SK-N-SH (cell line): ENCODE measurements around the gene DPPA5. TPM values are rescaled to one million over a fixed set of nuclear protein-coding genes. Genes with fewer than 3 reads are reported as not detected.

ENCODE experiments used
- CTCF ChIA-PET: fragments of 300-600, 350-600 bp; formaldehyde crosslinking; extraction: SDS; loops from one replicate; lab custom pipeline; 2021; lab: Yijun Ruan, JAX
- POLR2A ChIA-PET: fragments of 350-600 bp; sonication (Branson Sonifier 250); formaldehyde crosslinking; extraction: SDS; loops from one replicate; lab custom pipeline; 2020; ENCODE audit warnings: antibody characterized with exemption, inconsistent platforms; lab: Yijun Ruan, JAX
- DNase-seq: peaks from one replicate; pipeline ENCODE4 v3.0.0; 2012
- H2AFZ ChIP-seq: fragments of 200-600 bp; sonication (generic); 2 replicates; pipeline ENCODE4 v1.8.1; 2016; ENCODE audit warnings: antibody characterized with exemption, mild to moderate bottlenecking, low read depth
- H3F3A ChIP-seq: fragments of 200-600 bp; sonication (generic); replicated peaks from 2 replicates; pipeline ENCODE3; 2016; ENCODE audit warnings: antibody characterized with exemption, mild to moderate bottlenecking; ENCODE audit not compliant: insufficient read depth
- H3K27ac ChIP-seq, 2 experiments: fragments of 200-500 bp in 1 of 2; fragments of 200-600 bp in 1 of 2; sonication (Bioruptor generic) in 1 of 2; sonication (generic), shearing (Covaris generic) in 1 of 2; 2 replicates each; pipeline versions ENCODE4 v1.5.1 to v1.6.1; 2014 to 2016; ENCODE audit warnings: low read depth in 2 of 2, inconsistent platforms in 1 of 2, low read length in 1 of 2, mild to moderate bottlenecking in 1 of 2, mixed read lengths in 1 of 2
- H3K27me3 ChIP-seq: fragments of 200-600 bp; sonication (generic), shearing (Covaris generic); 2 replicates; pipeline ENCODE4 v1.6.1; 2016; ENCODE audit warnings: mixed run types; ENCODE audit not compliant: insufficient read depth
- H3K36me3 ChIP-seq, 2 experiments: fragments of 200-500 bp in 1 of 2; fragments of 200-600 bp in 1 of 2; sonication (Bioruptor generic) in 1 of 2; sonication (generic) in 1 of 2; replicated peaks in 1 of 2; 2 replicates each; pipeline versions ENCODE3 to v1.5.1; 2014 to 2016; ENCODE audit warnings: low read length in 1 of 2, mild to moderate bottlenecking in 1 of 2; ENCODE audit not compliant: insufficient read depth in 2 of 2, control insufficient read depth in 1 of 2
- H3K4me1 ChIP-seq, 2 experiments: fragments of 200-500 bp in 1 of 2; fragments of 200-600 bp in 1 of 2; sonication (Bioruptor generic) in 1 of 2; sonication (generic), shearing (Covaris generic) in 1 of 2; 2 replicates each; pipeline versions ENCODE4 v1.5.1 to v1.6.1; 2014 to 2016; ENCODE audit warnings: low read depth in 1 of 2, low read length in 1 of 2, mixed run types in 1 of 2; ENCODE audit not compliant: insufficient read depth in 2 of 2, control insufficient read depth in 1 of 2
- H3K4me2 ChIP-seq: fragments of 200-600 bp; sonication (generic), shearing (Covaris generic); 2 replicates; pipeline ENCODE4 v1.6.1; 2017; ENCODE audit warnings: mixed run types
- H3K4me3 ChIP-seq, 2 experiments: fragments of 200-500 bp in 1 of 2; fragments of 200-600 bp in 1 of 2; sonication (Bioruptor generic) in 1 of 2; sonication (generic), shearing (Covaris generic) in 1 of 2; 2 replicates each; pipeline versions ENCODE4 v1.5.1 to v1.8.1; 2014 to 2016; ENCODE audit warnings: low read depth in 2 of 2, inconsistent platforms in 1 of 2, low read length in 1 of 2, mild to moderate bottlenecking in 1 of 2, mixed read lengths in 1 of 2, moderate library complexity in 1 of 2
- H3K79me2 ChIP-seq: fragments of 200-600 bp; sonication (generic); 2 replicates; pipeline ENCODE4 v1.8.1; 2017; ENCODE audit warnings: mild to moderate bottlenecking; ENCODE audit not compliant: insufficient read depth
- H3K9ac ChIP-seq: fragments of 200-600 bp; sonication (generic); 2 replicates; pipeline ENCODE4 v1.6.1; 2017; ENCODE audit warnings: mixed run types
- H3K9me2 ChIP-seq: fragments of 200-600 bp; sonication (generic); 2 replicates; pipeline ENCODE4 v1.6.1; 2017; ENCODE audit warnings: mixed run types
- H3K9me3 ChIP-seq: fragments of 200-600 bp; sonication (generic); 2 replicates; pipeline ENCODE4 v1.6.1; 2017; ENCODE audit warnings: mixed run types, mild to moderate bottlenecking, moderate library complexity
- H4K20me1 ChIP-seq: fragments of 200-600 bp; sonication (generic); 2 replicates; pipeline ENCODE4 v1.6.1; 2017; ENCODE audit warnings: mild to moderate bottlenecking, mixed run types; ENCODE audit not compliant: insufficient read depth
- CHD2 ChIP-seq: fragments of 150-350 bp; IDR thresholded peaks from 2 replicates; pipeline ENCODE4 v1.6.1; 2018; ENCODE audit warnings: low read length; ENCODE audit not compliant: partially characterized antibody
- ELF1 ChIP-seq: IDR thresholded peaks from 2 replicates; pipeline ENCODE4 v1.4.0; 2012
- FOXJ3 ChIP-seq: sonication (generic); formaldehyde crosslinking; IDR thresholded peaks from 2 replicates; pipeline ENCODE4 v1.5.1; 2020; ENCODE audit warnings: mild to moderate bottlenecking, missing genetic modification reagents
- MEF2A ChIP-seq: IDR thresholded peaks from 2 replicates; pipeline ENCODE4 v1.4.0; 2012; ENCODE audit warnings: low read depth, borderline replicate concordance
- NRF1 ChIP-seq: IDR thresholded peaks from 2 replicates; pipeline ENCODE4 v1.6.1; 2012; ENCODE audit warnings: low read depth, mild to moderate bottlenecking, low read length
- POLR2AphosphoS5 ChIP-seq: IDR thresholded peaks from 2 replicates; pipeline ENCODE4 v1.6.1; 2012; ENCODE audit warnings: low read depth, low read length
- RAD21 ChIP-seq: IDR thresholded peaks from 2 replicates; pipeline ENCODE4 v1.6.1; 2012; ENCODE audit warnings: mild to moderate bottlenecking, low read length
- RFX5 ChIP-seq: IDR thresholded peaks from 2 replicates; pipeline ENCODE4 v1.6.1; 2012; ENCODE audit warnings: mild to moderate bottlenecking, improper control_type of control experiment, low read length
- TCF12 ChIP-seq: IDR thresholded peaks from 2 replicates; pipeline ENCODE4 v1.4.0; 2012
- YY1 ChIP-seq: IDR thresholded peaks from 2 replicates; pipeline ENCODE4 v1.4.0; 2012; ENCODE audit warnings: low read depth, mild to moderate bottlenecking
- WGBS: methylation state at CpG from one replicate; pipeline ENCODE4 v1.1.6; 2017; ENCODE audit warnings: low lambda C conversion rate; 5-methylcytosine and 5-hydroxymethylcytosine counted together
- polyA plus RNA-seq, 3 experiments: library from polyadenylated mRNA; depleted of rRNA; stranded (reverse); fragments of >200 nt; gene quantifications; 2 replicates each; pipeline ENCODE4 v1.2.3, GENCODE V29; 2012
- TF ChIP-seq, protein P1 (sequence below): IDR thresholded peaks from 2 replicates; pipeline ENCODE4 v1.4.0; 2012; ENCODE audit warnings: low read depth
- TF ChIP-seq, protein P2 (sequence below): fragments of 150-350 bp; IDR thresholded peaks from 2 replicates; pipeline ENCODE4 v1.6.1; 2016; ENCODE audit warnings: mild to moderate bottlenecking, low read depth, low read length

DPPA5 gene, protein sequence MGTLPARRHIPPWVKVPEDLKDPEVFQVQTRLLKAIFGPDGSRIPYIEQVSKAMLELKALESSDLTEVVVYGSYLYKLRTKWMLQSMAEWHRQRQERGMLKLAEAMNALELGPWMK
- polyA plus RNA-seq (2012; rRNA removed) = not detected in 2 replicates
- not detected in 2 replicates for polyA plus RNA-seq (2012; cell fraction: cytosol; rRNA removed)
- not detected in 2 replicates for polyA plus RNA-seq (2012; cell fraction: nucleus; rRNA removed)

DNA sequence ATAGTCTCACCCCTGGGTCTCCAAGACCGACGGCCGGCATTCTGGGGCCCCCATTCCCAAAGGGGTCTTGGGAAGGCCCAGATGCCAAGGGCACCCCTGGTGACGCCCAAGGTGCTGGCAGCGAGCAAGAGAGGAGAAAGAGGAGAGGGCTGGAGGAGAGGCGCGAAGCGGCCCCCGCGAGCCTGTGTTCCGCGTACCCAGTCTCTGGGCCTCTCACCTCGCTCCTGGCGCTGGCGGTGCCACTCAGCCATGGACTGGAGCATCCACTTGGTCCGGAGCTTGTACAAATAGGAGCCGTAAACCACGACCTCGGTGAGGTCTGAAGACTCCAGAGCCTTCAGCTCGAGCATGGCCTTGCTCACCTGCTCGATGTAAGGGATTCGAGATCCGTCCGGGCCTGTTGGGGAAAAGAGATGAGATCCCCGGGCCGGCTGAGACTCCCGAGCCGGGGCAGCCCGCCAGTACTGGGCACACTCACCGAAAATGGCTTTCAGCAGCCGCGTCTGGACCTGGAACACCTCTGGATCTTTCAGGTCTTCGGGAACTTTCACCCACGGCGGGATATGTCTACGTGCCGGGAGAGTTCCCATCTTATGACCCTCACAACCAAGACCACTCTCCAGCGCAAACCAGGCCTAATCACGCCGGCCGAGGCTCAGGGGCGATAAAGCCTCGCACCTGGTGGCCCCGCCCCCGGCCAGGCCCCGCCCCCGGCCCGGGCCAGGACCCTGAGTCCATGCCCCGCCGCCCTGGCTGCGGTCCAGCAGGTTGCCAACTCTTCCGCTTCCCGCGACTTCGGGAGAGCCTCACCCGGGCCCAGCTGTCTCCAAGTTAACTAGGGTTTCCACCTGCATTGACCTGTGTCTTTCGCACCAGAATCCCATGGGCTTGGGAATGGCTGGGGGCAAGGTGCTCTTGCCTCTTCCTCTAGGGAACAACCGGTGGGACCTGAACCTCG, at the start of gene DPPA5:
TSS of gene DPPA5 (minus strand) at position 641 of the 958 bp plus-strand sequence. CDS start at position 590, 51 bp downstream.
- no peaks in the 10 kb centered on the region for H3K9me2 ChIP-seq
- H4K20me1 ChIP-seq = no peaks in the 10 kb centered on the region
- no peak for TF ChIP-seq MEF2A
- TF ChIP-seq, protein P1, sequence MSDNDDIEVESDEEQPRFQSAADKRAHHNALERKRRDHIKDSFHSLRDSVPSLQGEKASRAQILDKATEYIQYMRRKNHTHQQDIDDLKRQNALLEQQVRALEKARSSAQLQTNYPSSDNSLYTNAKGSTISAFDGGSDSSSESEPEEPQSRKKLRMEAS = no peak
- no peak for TF ChIP-seq YY1
- no peak for TF ChIP-seq ELF1
- TF ChIP-seq POLR2AphosphoS5 = no peak
- TF ChIP-seq, protein P2, sequence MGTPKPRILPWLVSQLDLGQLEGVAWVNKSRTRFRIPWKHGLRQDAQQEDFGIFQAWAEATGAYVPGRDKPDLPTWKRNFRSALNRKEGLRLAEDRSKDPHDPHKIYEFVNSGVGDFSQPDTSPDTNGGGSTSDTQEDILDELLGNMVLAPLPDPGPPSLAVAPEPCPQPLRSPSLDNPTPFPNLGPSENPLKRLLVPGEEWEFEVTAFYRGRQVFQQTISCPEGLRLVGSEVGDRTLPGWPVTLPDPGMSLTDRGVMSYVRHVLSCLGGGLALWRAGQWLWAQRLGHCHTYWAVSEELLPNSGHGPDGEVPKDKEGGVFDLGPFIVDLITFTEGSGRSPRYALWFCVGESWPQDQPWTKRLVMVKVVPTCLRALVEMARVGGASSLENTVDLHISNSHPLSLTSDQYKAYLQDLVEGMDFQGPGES = no peak
- no peak for TF ChIP-seq RAD21
- H3K4me3 ChIP-seq = no peak within 1 kb of the TSS
- no peak within 1 kb of the TSS for H3K4me2 ChIP-seq
- no peaks in the 10 kb centered on the region for H3K4me1 ChIP-seq
- ChIA-PET CTCF (interaction anchor here (1.0 kb wide), 1 partner anchor 27 kb away, joined by 5 read pairs; no protein-coding TSS in a partner anchor), POLR2A (no interaction called here)
- DNase-seq = no peak
- H3K36me3 ChIP-seq = no peaks in the 10 kb centered on the region
- peaks cover 7% of the 10 kb centered on the region; the same call in 1 of the 2 replicates for H3K27me3 ChIP-seq
- no peaks in the 10 kb centered on the region for H3F3A ChIP-seq
- H2AFZ ChIP-seq = no peak within 1 kb of the TSS
- no peaks in the 10 kb centered on the region for H3K9me3 ChIP-seq
- H3K79me2 ChIP-seq = no peaks in the 10 kb centered on the region
- no peak within 1 kb of the TSS for H3K9ac ChIP-seq
- H3K27ac ChIP-seq = no peak within 1 kb of the TSS
- WGBS = 82% methylated on average over 42 of the region's 59 CpGs

DNA sequence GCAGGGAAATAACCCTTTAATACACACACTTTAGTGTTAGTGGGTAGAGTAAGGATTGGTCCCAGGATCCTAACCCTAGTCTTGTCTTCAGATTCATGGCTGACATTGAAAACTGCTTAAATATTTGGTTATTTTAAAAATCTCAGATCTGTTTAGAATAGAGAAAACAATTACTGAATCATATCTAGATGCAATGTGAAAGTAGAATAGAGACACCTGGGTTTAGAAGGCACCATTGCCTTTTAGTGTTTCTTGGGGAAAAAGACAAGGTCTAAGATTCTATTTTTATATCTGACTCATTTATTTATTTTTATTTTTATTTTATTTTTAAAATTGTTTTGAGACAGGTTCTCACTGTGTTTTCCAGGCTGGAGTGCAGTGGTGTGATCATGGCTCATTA, 46.6 kb upstream of the DPPA5 start:
- POLR2A ChIA-PET = no interaction called here
- Histone ChIP-seq H3F3A (no peaks in the 10 kb centered on the region), H3K4me1 (no peaks in the 10 kb centered on the region), H3K79me2 (no peaks in the 10 kb centered on the region), H3K4me3 (no peak overlapping the region), H3K27me3 (no peaks in the 10 kb centered on the region), H3K4me2 (no peak overlapping the region), H2AFZ (no peak overlapping the region), H3K9me3 (no peaks in the 10 kb centered on the region), H3K9ac (no peak overlapping the region), H3K36me3 (no peaks in the 10 kb centered on the region), H4K20me1 (no peaks in the 10 kb centered on the region), H3K9me2 (no peaks in the 10 kb centered on the region), H3K27ac (no peak overlapping the region)
- no peak for TF ChIP-seq CHD2
- TF ChIP-seq TCF12 = no peak
- no peak for TF ChIP-seq NRF1
- no peak for TF ChIP-seq FOXJ3 (CRISPR knock-in tag)
- TF ChIP-seq RFX5 = no peak
- CTCF ChIA-PET = interaction anchor here (0.6 to 0.9 kb wide), 2 partner anchors 74 to 252 kb away, joined by 3 read pairs; no protein-coding TSS in a partner anchor
- no peak for DNase-seq
